H1 (cell line): ENCODE data around the gene CYP2S1. TPM values are rescaled to one million over a fixed set of nuclear protein-coding genes. Genes with fewer than 3 reads are reported as not detected.
A peak's percentile ranks its signal among the peaks of the same experiment; 100 is the strongest.

Experiments used
- CTCF ChIA-PET: fragments of 300-600 bp; sonication (Branson Sonifier 250); formaldehyde crosslinking; loops from one replicate; lab custom pipeline; 2021; ENCODE audit not compliant: partially characterized antibody; lab: Charles Lee
- POLR2A ChIA-PET: fragments of 300-600 bp; sonication (Branson Sonifier 250); formaldehyde crosslinking; loops from one replicate; lab custom pipeline; 2021; ENCODE audit warnings: inconsistent platforms; ENCODE audit not compliant: partially characterized antibody; lab: Charles Lee
- DNase-seq, 2 experiments: peaks; one replicate each; pipeline versions ENCODE4 v3.0.0 to v3.0.0-alpha.2; 2010 to 2022; ENCODE audit warnings: low spot score in 2 of 2, low read depth in 1 of 2, mixed read lengths in 1 of 2
- FAIRE-seq: peaks from 2 replicates; lab custom pipeline; 2011; peaks lifted over from hg19 to GRCh38; lab: Jason Lieb, UNC
- H2AFZ ChIP-seq: 2 replicates; pipeline ENCODE4 v1.8.1; 2012; ENCODE audit warnings: low read length, inconsistent platforms
- H2AK5ac ChIP-seq: 2 replicates; pipeline ENCODE4 v1.6.1; 2013; ENCODE audit warnings: low read depth, low read length
- H2BK120ac ChIP-seq: replicated peaks from 2 replicates; pipeline ENCODE3; 2013; ENCODE audit warnings: low read depth, low read length, inconsistent platforms
- H2BK12ac ChIP-seq: 2 replicates; pipeline ENCODE4 v1.6.1; 2013; ENCODE audit warnings: low read depth, low read length
- H2BK15ac ChIP-seq: 2 replicates; pipeline ENCODE4 v1.6.1; 2013; ENCODE audit warnings: low read length
- H2BK20ac ChIP-seq: 2 replicates; pipeline ENCODE4 v1.6.1; 2013; ENCODE audit warnings: low read length
- H2BK5ac ChIP-seq: 2 replicates; pipeline ENCODE4 v1.6.1; 2013; ENCODE audit warnings: low read depth, low read length
- H3K14ac ChIP-seq: 2 replicates; pipeline ENCODE4 v1.6.1; 2013; ENCODE audit warnings: inconsistent platforms; ENCODE audit not compliant: insufficient read length
- H3K18ac ChIP-seq: 2 replicates; pipeline ENCODE4 v1.6.1; 2013; ENCODE audit warnings: low read length; ENCODE audit errors: extremely low read depth
- H3K23ac ChIP-seq: 2 replicates; pipeline ENCODE4 v1.6.1; 2013; ENCODE audit warnings: inconsistent platforms; ENCODE audit not compliant: insufficient read length
- H3K23me2 ChIP-seq: 2 replicates; pipeline ENCODE4 v1.6.1; 2013; ENCODE audit warnings: low read depth, low read length
- H3K27ac ChIP-seq: 2 replicates; pipeline ENCODE4 v1.6.1; 2011; ENCODE audit warnings: low read depth, low read length, inconsistent platforms
- H3K27me3 ChIP-seq, 4 experiments: replicated peaks in 1 of 4; 1 replicate in 1 of 4; 2 replicates in 3 of 4; pipeline versions ENCODE4 v1.6.1 to v1.8.1; 2011 to 2013; ENCODE audit warnings: low read length in 3 of 4, mild to moderate bottlenecking in 3 of 4, inconsistent platforms in 2 of 4, mixed read lengths in 2 of 4, moderate library complexity in 1 of 4; ENCODE audit not compliant: control insufficient read depth in 3 of 4, insufficient read depth in 3 of 4; ENCODE audit errors: extremely low read depth in 1 of 4
- H3K36me3 ChIP-seq, 4 experiments: 2 replicates each; pipeline versions ENCODE4 v1.6.1 to v1.8.1; 2011 to 2013; ENCODE audit warnings: mild to moderate bottlenecking in 4 of 4, low read length in 3 of 4, moderate library complexity in 2 of 4, control low read depth in 1 of 4, inconsistent platforms in 1 of 4; ENCODE audit not compliant: insufficient read depth in 4 of 4, control insufficient read depth in 2 of 4
- H3K4ac ChIP-seq: replicated peaks from 2 replicates; pipeline ENCODE3; 2013; ENCODE audit warnings: low read length, low read depth, mixed read lengths, inconsistent platforms; ENCODE audit not compliant: insufficient read length
- H3K4me1 ChIP-seq, 4 experiments: replicated peaks in 1 of 4; 1 replicate in 1 of 4; 2 replicates in 3 of 4; pipeline versions ENCODE4 v1.6.1 to v1.8.1; 2011 to 2013; ENCODE audit warnings: low read length in 3 of 4, inconsistent platforms in 2 of 4, mixed read lengths in 1 of 4; ENCODE audit not compliant: insufficient read depth in 4 of 4, control insufficient read depth in 3 of 4
- H3K4me2 ChIP-seq, 2 experiments: 2 replicates each; pipeline versions ENCODE4 v1.6.1 to v1.8.1; 2011 to 2013; ENCODE audit warnings: low read depth in 2 of 2, low read length in 2 of 2, control low read depth in 1 of 2, inconsistent platforms in 1 of 2, mild to moderate bottlenecking in 1 of 2; ENCODE audit not compliant: insufficient read depth in 1 of 2
- H3K4me3 ChIP-seq, 4 experiments: fragments of 200-600, 300-600 bp in 1 of 4; sonication (generic), shearing (Covaris generic), sonication (Bioruptor Twin) in 1 of 4; 2 replicates each; pipeline versions ENCODE4 v1.5.1 to v1.8.1; 2011 to 2016; ENCODE audit warnings: low read length in 4 of 4, low read depth in 3 of 4, control low read depth in 2 of 4, inconsistent platforms in 2 of 4, mild to moderate bottlenecking in 2 of 4, mixed read lengths in 1 of 4, moderate library complexity in 1 of 4; ENCODE audit not compliant: insufficient read depth in 2 of 4; ENCODE audit errors: extremely low read depth in 1 of 4
- H3K56ac ChIP-seq: replicated peaks from 2 replicates; pipeline ENCODE3; 2013; ENCODE audit warnings: low read depth, mild to moderate bottlenecking, mixed read lengths, low read length, inconsistent platforms; ENCODE audit not compliant: insufficient read length
- H3K79me1 ChIP-seq: 2 replicates; pipeline ENCODE4 v1.6.1; 2013; ENCODE audit warnings: low read depth, low read length, control low read depth
- H3K79me2 ChIP-seq, 2 experiments: 2 replicates each; pipeline versions ENCODE4 v1.6.1 to v1.8.1; 2012 to 2013; ENCODE audit warnings: low read length in 2 of 2, mild to moderate bottlenecking in 2 of 2, inconsistent platforms in 1 of 2; ENCODE audit not compliant: insufficient read depth in 2 of 2, control insufficient read depth in 1 of 2
- H3K9ac ChIP-seq, 4 experiments: replicated peaks in 1 of 4; 1 replicate in 1 of 4; 2 replicates in 3 of 4; pipeline versions ENCODE4 v1.6.1 to v1.8.1; 2011 to 2013; ENCODE audit warnings: low read depth in 3 of 4, low read length in 3 of 4, control low read depth in 2 of 4, mild to moderate bottlenecking in 2 of 4, moderate library complexity in 2 of 4, inconsistent platforms in 1 of 4; ENCODE audit errors: extremely low read depth in 1 of 4
- H3K9me3 ChIP-seq, 2 experiments: 2 replicates each; pipeline versions ENCODE4 v1.6.1 to v1.8.1; 2012 to 2013; ENCODE audit warnings: mild to moderate bottlenecking in 2 of 2, moderate library complexity in 2 of 2, control low read depth in 1 of 2, inconsistent platforms in 1 of 2, low read depth in 1 of 2, low read length in 1 of 2, mixed read lengths in 1 of 2; ENCODE audit not compliant: insufficient read depth in 2 of 2
- H4K20me1 ChIP-seq, 2 experiments: replicated peaks in 1 of 2; 2 replicates each; pipeline versions ENCODE3 to v1.8.1; 2011 to 2013; ENCODE audit warnings: inconsistent platforms in 2 of 2, low read length in 2 of 2, mild to moderate bottlenecking in 1 of 2; ENCODE audit not compliant: insufficient read depth in 2 of 2, control insufficient read depth in 1 of 2
- H4K5ac ChIP-seq: 2 replicates; pipeline ENCODE4 v1.6.1; 2013; ENCODE audit warnings: low read length, low read depth, mixed read lengths, inconsistent platforms; ENCODE audit not compliant: insufficient read length
- H4K8ac ChIP-seq: 2 replicates; pipeline ENCODE4 v1.8.0; 2013; ENCODE audit warnings: mild to moderate bottlenecking, moderate library complexity, low read length, inconsistent platforms; ENCODE audit not compliant: insufficient read depth; ENCODE audit errors: extremely low read depth
- H4K91ac ChIP-seq: replicated peaks from 2 replicates; pipeline ENCODE3; 2013; ENCODE audit warnings: low read length, mixed read lengths, inconsistent platforms; ENCODE audit not compliant: insufficient read length
- E2F6 ChIP-seq: IDR thresholded peaks from 2 replicates; pipeline ENCODE4 v1.6.1; 2012; ENCODE audit warnings: inconsistent platforms
- TEAD4 ChIP-seq: IDR thresholded peaks from 2 replicates; pipeline ENCODE4 v1.6.1; 2012; ENCODE audit warnings: low read depth, low read length, inconsistent platforms, mixed read lengths
- ZNF274 ChIP-seq: IDR thresholded peaks from 2 replicates; pipeline ENCODE4 v1.7.0; 2012; ENCODE audit warnings: low read length, borderline replicate concordance; ENCODE audit errors: extremely low read depth
- WGBS, 2 experiments: shearing (Covaris generic) in 1 of 2; methylation state at CpG; one replicate each; pipeline versions ENCODE4 v1.1.6 to v1.1.7; 2013 to 2015; ENCODE audit warnings: low lambda C conversion rate in 2 of 2, mixed read lengths in 2 of 2, inconsistent platforms in 1 of 2, low coverage in 1 of 2, missing lambda C conversion rate in 1 of 2; ENCODE audit not compliant: insufficient replicate concordance in 2 of 2, insufficient coverage in 1 of 2, insufficient read length in 1 of 2; ENCODE audit errors: extremely low coverage in 1 of 2, missing lambda C conversion rate in 1 of 2; 5-methylcytosine and 5-hydroxymethylcytosine counted together
- polyA plus RNA-seq, 7 experiments: library from polyadenylated mRNA; depleted of rRNA in 3 of 7; stranded (reverse) in 5 of 7; unstranded in 2 of 7; fragments of >200 nt in 5 of 7; fragments of 200-250 nt in 2 of 7; gene quantifications; 1 replicate in 5 of 7; 2 replicates in 1 of 7; 4 replicates in 1 of 7; pipeline versions ENCODE4 v1.2.1 to v1.2.3, GENCODE V29; 2011 to 2013; ENCODE audit warnings: missing spikeins in 2 of 7, mixed read lengths in 2 of 7
- total RNA-seq: library from RNA; stranded (reverse); fragmentation: NEBNext Ultra II Directional; extraction: Animal tissue kit (Norgen Biotek cat#: 25700); gene quantifications from 2 replicates; pipeline ENCODE4 v1.2.1, GENCODE V29; 2021

Gene CYP2S1
- total and polyA plus RNA-seq, 2 of the 8 experiments (the other 6 are each of a cell fraction or from before 2014, with no cell fraction given): 97.9 to 245 TPM

GRCh38 chr19:41230067-41230857, 37.2 kb downstream of the CYP2S1 start:
- no peak overlapping the region for H3K4me3 ChIP-seq
- no peak overlapping the region for H3K14ac ChIP-seq
- ChIA-PET POLR2A (interaction anchor here (1.0 to 2.5 kb wide), 7 partner anchors 11 to 79 kb away, joined by 3 to 8 read pairs (median 4); partner anchors contain the start of genes AXL and HNRNPUL1), CTCF (interaction anchor here (1.2 to 1.7 kb wide), 3 partner anchors 22 to 32 kb away, joined by 4 to 5 read pairs (median 4); no protein-coding TSS in a partner anchor)
- H3K4me1 ChIP-seq: peaks cover 4 to 14% (median 10%) of the 10 kb centered on the region in 4 experiments
- FAIRE-seq: no peak
- peak overlapping the region; percentile 99 for H2AK5ac ChIP-seq
- H3K79me1 ChIP-seq: 0 out of 2 replicates have a peak, but pooled peaks cover 4% of the 10 kb centered on the region
- no peak for DNase-seq
- H4K8ac ChIP-seq: 0 out of 2 replicates have a peak overlapping the region, but pooled peaks have one; percentile 0
- H3K4ac ChIP-seq: no peak overlapping the region
- peaks cover 16% of the 10 kb centered on the region for H3K23me2 ChIP-seq
- H4K5ac ChIP-seq: no peak overlapping the region
- H3K27ac ChIP-seq: no peak overlapping the region
- peak overlapping the region; percentile 38 for H2BK20ac ChIP-seq
- H2BK120ac ChIP-seq: no peak overlapping the region
- WGBS, 2 experiments: 86% methylated on average over 3 of the region's 3 CpGs; no CpG with 5 or more reads in 1 of the 2 experiments
- H4K91ac ChIP-seq: peak overlapping the region; percentile 52
- H2AFZ ChIP-seq: no peak overlapping the region
- peaks cover 0 to 11% of the 10 kb centered on the region in 2 experiments for H4K20me1 ChIP-seq
- H3K79me2 ChIP-seq: peaks cover 0 to 2% of the 10 kb centered on the region in 2 experiments; a peak in 1 of 4 replicates
- no peaks in the 10 kb centered on the region for H3K27me3 ChIP-seq
- H2BK12ac ChIP-seq: peak overlapping the region; percentile 64
- no peak overlapping the region for H3K56ac ChIP-seq
- H2BK5ac ChIP-seq: peak overlapping the region; percentile 54
- H3K23ac ChIP-seq: no peak overlapping the region
- TF ChIP-seq TEAD4: no peak
- no peak for TF ChIP-seq ZNF274
- TF ChIP-seq E2F6: no peak
- peak overlapping the region; percentile 40; the same call in 1 of the 2 replicates for H2BK15ac ChIP-seq
- no peaks in the 10 kb centered on the region for H3K9me3 ChIP-seq
- peaks cover 0 to 24% (median 1%) of the 10 kb centered on the region in 4 experiments; a peak in 4 of 8 replicates for H3K36me3 ChIP-seq
- 0 out of 7 replicates have a peak overlapping the region, but pooled peaks of 1 of the 4 experiments have one; percentile 21 for H3K9ac ChIP-seq
- H3K18ac ChIP-seq: peak overlapping the region; percentile 53; the same call in 1 of the 2 replicates
- no peak overlapping the region for H3K4me2 ChIP-seq
